Breast epithelium (tissue), 4 donors: Measurements from ENCODE around the gene GORASP1. TPM values are rescaled to one million over a fixed set of nuclear protein-coding genes. Genes with fewer than 3 reads are reported as not detected.

Experiments
- DNase-seq, 2 donors: peaks; one replicate each; pipeline ENCODE4 v3.0.0-alpha.2; 2019; ENCODE audit warnings: low spot score in 2 of 2
- H3K27ac ChIP-seq, 2 donors: fragments of 200-600 bp; sonication (generic) in 1 of 2; one replicate each; pipeline ENCODE4 v1.5.1; 2016 to 2019; ENCODE audit warnings: mild to moderate bottlenecking in 1 of 2
- H3K27me3 ChIP-seq, 2 donors: fragments of 200-600 bp; sonication (generic) in 1 of 2; one replicate each; pipeline versions ENCODE4 v1.5.1 to v1.6.0; 2017 to 2019; ENCODE audit warnings: control low read depth in 1 of 2, mild to moderate bottlenecking in 1 of 2
- H3K36me3 ChIP-seq: fragments of 200-600 bp; one replicate; pipeline ENCODE4 v1.5.1; 2019
- H3K4me1 ChIP-seq, 2 donors: fragments of 200-600 bp; sonication (generic); one replicate each; pipeline ENCODE4 v1.5.1; 2016 to 2019; ENCODE audit warnings: control low read depth in 1 of 2
- H3K4me3 ChIP-seq, 3 donors: fragments of 200-600 bp; sonication (generic); 1 replicate in 2 of 3; 2 replicates in 1 of 3; pipeline ENCODE4 v1.5.1; 2016 to 2019; ENCODE audit warnings: mild to moderate bottlenecking in 3 of 3, moderate library complexity in 2 of 3
- H3K9me3 ChIP-seq, 2 donors: fragments of 200-600 bp; sonication (generic) in 1 of 2; one replicate each; pipeline ENCODE4 v1.5.1; 2016 to 2019; ENCODE audit warnings: control low read depth in 1 of 2
- CTCF ChIP-seq, 3 donors: fragments of 450-650 bp; IDR thresholded peaks; one replicate each; pipeline ENCODE4 v1.5.1; 2016 to 2017; ENCODE audit warnings: antibody characterized with exemption in 3 of 3, mild to moderate bottlenecking in 3 of 3, moderate library complexity in 3 of 3
- POLR2A ChIP-seq: fragments of 450-650 bp; IDR thresholded peaks from one replicate; pipeline ENCODE4 v1.6.1; 2016; ENCODE audit warnings: antibody characterized with exemption, mild to moderate bottlenecking, moderate library complexity
- POLR2AphosphoS5 ChIP-seq, 3 donors: sonication (generic); formaldehyde crosslinking; IDR thresholded peaks; one replicate each; pipeline ENCODE4 v1.6.1; 2017; ENCODE audit warnings: antibody characterized with exemption in 3 of 3
- intact Hi-C: fragments of 100-400 bp; cut with DNase I; formaldehyde crosslinking; loops from one replicate; pipeline ENCODE4 v1.15.1; 2023; ENCODE audit warnings: low total_unique reads
- total RNA-seq, 3 donors: library from RNA; depleted of rRNA; stranded (reverse); fragments of >200 nt; gene quantifications; one replicate each; pipeline ENCODE4 v1.1.0, GENCODE V29; 2016

The GORASP1 gene
- total RNA-seq, 3 donors from 2014 or later, result 58.2 to 98.8 (median 77.3) TPM

- Histone ChIP-seq H3K36me3 (peaks cover 12% of the 10 kb centered on the region), H3K9me3 (no peaks in the 10 kb centered on the region), H3K4me1 (peaks cover 8 to 36% of the 10 kb centered on the region in 2 donors), H3K27me3 (no peaks in the 10 kb centered on the region), H3K27ac (peak overlapping the region; percentile 41 to 100), H3K4me3 (no peak overlapping the region)
- intact Hi-C loops, result loop anchor here (10.0 kb wide), 1 partner anchor 191 kb away; no protein-coding TSS in a partner anchor
- no peak for DNase-seq
- TF ChIP-seq POLR2A (no peak), POLR2AphosphoS5 (IDR thresholded peaks at IDR 0.05) (no peak), CTCF (IDR thresholded peaks at IDR 0.05) (no peak)
Measured at GRCh38 chr3:39103324-39103693, 4.1 kb downstream of the GORASP1 start.

- intact Hi-C loops, result loop anchor here (10.0 kb wide), 1 partner anchor 192 kb away; no protein-coding TSS in a partner anchor
Measured at GRCh38 chr3:39102504-39103323, 4.7 kb downstream of the GORASP1 start.

GRCh38 chr3:39101022-39101689 is 6.3 kb downstream of the GORASP1 start:
- no peak for TF ChIP-seq POLR2AphosphoS5 (IDR thresholded peaks at IDR 0.05)
- peak in 2 of 3 donors; percentile 13 to 32 for TF ChIP-seq CTCF (IDR thresholded peaks at IDR 0.05)
- H3K27me3 ChIP-seq, result no peaks in the 10 kb centered on the region
- H3K9me3 ChIP-seq, result no peaks in the 10 kb centered on the region
- peaks cover 12% of the 10 kb centered on the region for H3K36me3 ChIP-seq
- H3K27ac ChIP-seq, result peak overlapping the region in 1 of 2 donors; percentile 50
- no peak overlapping the region for H3K4me3 ChIP-seq
- intact Hi-C loops, result loop anchor here (10.0 kb wide), 1 partner anchor 194 kb away; no protein-coding TSS in a partner anchor
- H3K4me1 ChIP-seq, result peaks cover 8 to 32% of the 10 kb centered on the region in 2 donors
- no peak for DNase-seq

More at GRCh38 chr3:39102504-39103323, 4.7 kb downstream of the GORASP1 start:
- Histone ChIP-seq H3K36me3 (peaks cover 12% of the 10 kb centered on the region), H3K4me1 (peaks cover 8 to 32% of the 10 kb centered on the region in 2 donors), H3K4me3 (no peak overlapping the region), H3K9me3 (no peaks in the 10 kb centered on the region), H3K27me3 (no peaks in the 10 kb centered on the region), H3K27ac (peak overlapping the region; percentile 41 to 100)
- no peak for DNase-seq
- TF ChIP-seq CTCF (IDR thresholded peaks at IDR 0.05), result no peak
- no peak for TF ChIP-seq POLR2A
- TF ChIP-seq POLR2AphosphoS5 (IDR thresholded peaks at IDR 0.05), result no peak

DNA sequence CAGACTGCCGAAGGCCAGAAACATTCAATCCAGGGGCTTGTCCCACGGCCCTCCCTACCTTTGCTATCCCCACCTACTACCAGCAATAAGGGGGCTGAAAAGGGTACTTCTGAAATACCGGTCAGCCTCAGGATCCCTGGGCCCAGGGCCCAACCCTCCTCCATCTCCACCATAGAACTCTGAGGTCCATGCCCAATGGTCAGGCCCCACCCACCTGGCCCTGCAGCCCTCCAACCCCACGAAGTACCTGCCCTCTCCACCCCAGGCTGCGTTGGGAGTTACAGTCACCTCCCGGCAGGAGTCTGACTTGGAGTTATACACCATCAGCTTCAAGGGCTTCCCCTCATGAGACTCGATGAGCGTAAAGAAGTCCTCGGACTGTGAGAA is 6.9 kb downstream of the GORASP1 start:
- Histone ChIP-seq H3K4me1 (peaks cover 8 to 28% of the 10 kb centered on the region in 2 donors), H3K27ac (peak overlapping the region; percentile 29 to 50), H3K4me3 (no peak overlapping the region), H3K36me3 (peaks cover 12% of the 10 kb centered on the region), H3K9me3 (no peaks in the 10 kb centered on the region), H3K27me3 (no peaks in the 10 kb centered on the region)
- intact Hi-C loops, result loop anchor here (10.0 kb wide), 1 partner anchor 194 kb away; no protein-coding TSS in a partner anchor
- DNase-seq, result no peak
- no peak for TF ChIP-seq POLR2AphosphoS5 (IDR thresholded peaks at IDR 0.05)
- no peak for TF ChIP-seq POLR2A
- TF ChIP-seq CTCF (IDR thresholded peaks at IDR 0.05), result no peak
